Tibial artery (tissue), 4 donors: ENCODE measurements around the gene AP1G1.

Experiments
- DNase-seq, 2 donors: peaks; one replicate each; pipeline ENCODE4 v3.0.0-alpha.2; 2019
- H3K27ac ChIP-seq, 2 donors: fragments of 200-600 bp; sonication (generic) in 1 of 2; 1 replicate in 1 of 2; 2 replicates in 1 of 2; pipeline ENCODE4 v1.5.1; 2018 to 2019; ENCODE audit warnings: mild to moderate bottlenecking in 1 of 2
- H3K27me3 ChIP-seq, 2 donors: fragments of 200-600 bp; sonication (generic) in 1 of 2; one replicate each; pipeline versions ENCODE4 v1.5.1 to v1.6.0; 2016 to 2019
- H3K36me3 ChIP-seq, 3 donors: fragments of 200-600 bp; sonication (generic) in 2 of 3; one replicate each; pipeline ENCODE4 v1.5.1; 2016 to 2019; ENCODE audit warnings: mild to moderate bottlenecking in 2 of 3
- H3K4me1 ChIP-seq, 4 donors: fragments of 200-600 bp; sonication (generic) in 2 of 4; 1 replicate in 3 of 4; 2 replicates in 1 of 4; pipeline ENCODE4 v1.5.1; 2016 to 2019
- H3K4me3 ChIP-seq, 2 donors: fragments of 200-600 bp; sonication (generic) in 1 of 2; 1 replicate in 1 of 2; 2 replicates in 1 of 2; pipeline ENCODE4 v1.5.1; 2018 to 2019; ENCODE audit warnings: mild to moderate bottlenecking in 2 of 2
- H3K9me3 ChIP-seq, 3 donors: fragments of 200-600 bp; sonication (generic) in 1 of 3; one replicate each; pipeline ENCODE4 v1.5.1; 2016 to 2019
- intact Hi-C: fragments of 100-400 bp; cut with DNase I; formaldehyde crosslinking; loops from one replicate; pipeline ENCODE4 v1.15.0; 2023; ENCODE audit warnings: low total_unique reads
- TF ChIP-seq, protein P1 (sequence below), 2 experiments: fragments of 200-600 bp in 1 of 2; fragments of 450-650 bp in 1 of 2; IDR thresholded peaks; one replicate each; pipeline ENCODE4 v1.5.1; 2017 to 2019; ENCODE audit warnings: antibody characterized with exemption in 2 of 2, mild to moderate bottlenecking in 1 of 2, moderate library complexity in 1 of 2

Gene AP1G1

GRCh38 chr16:71808593-71809459, at the start of gene AP1G1:
TSS of gene AP1G1 (minus strand) at chr16:71808834. CDS start at chr16:71789479, 19,355 bp downstream.
- peaks cover 0 to 4% (median 4%) of the 10 kb centered on the region in 3 donors for H3K36me3 ChIP-seq
- intact Hi-C loops, result loop anchor here (5.0 kb wide), 2 partner anchors 73 to 88 kb away; partner anchors contain the start of genes IST1 and ZNF821
- peak within 1 kb of the TSS; percentile 71 for H3K4me3 ChIP-seq
- peaks cover 5 to 41% (median 20%) of the 10 kb centered on the region in 4 donors for H3K4me1 ChIP-seq
- no peaks in the 10 kb centered on the region for H3K27me3 ChIP-seq
- peak within 1 kb of the TSS; percentile 94 to 98 for H3K27ac ChIP-seq
- peak; percentile 94 to 97 for DNase-seq
- TF ChIP-seq, protein P1, sequence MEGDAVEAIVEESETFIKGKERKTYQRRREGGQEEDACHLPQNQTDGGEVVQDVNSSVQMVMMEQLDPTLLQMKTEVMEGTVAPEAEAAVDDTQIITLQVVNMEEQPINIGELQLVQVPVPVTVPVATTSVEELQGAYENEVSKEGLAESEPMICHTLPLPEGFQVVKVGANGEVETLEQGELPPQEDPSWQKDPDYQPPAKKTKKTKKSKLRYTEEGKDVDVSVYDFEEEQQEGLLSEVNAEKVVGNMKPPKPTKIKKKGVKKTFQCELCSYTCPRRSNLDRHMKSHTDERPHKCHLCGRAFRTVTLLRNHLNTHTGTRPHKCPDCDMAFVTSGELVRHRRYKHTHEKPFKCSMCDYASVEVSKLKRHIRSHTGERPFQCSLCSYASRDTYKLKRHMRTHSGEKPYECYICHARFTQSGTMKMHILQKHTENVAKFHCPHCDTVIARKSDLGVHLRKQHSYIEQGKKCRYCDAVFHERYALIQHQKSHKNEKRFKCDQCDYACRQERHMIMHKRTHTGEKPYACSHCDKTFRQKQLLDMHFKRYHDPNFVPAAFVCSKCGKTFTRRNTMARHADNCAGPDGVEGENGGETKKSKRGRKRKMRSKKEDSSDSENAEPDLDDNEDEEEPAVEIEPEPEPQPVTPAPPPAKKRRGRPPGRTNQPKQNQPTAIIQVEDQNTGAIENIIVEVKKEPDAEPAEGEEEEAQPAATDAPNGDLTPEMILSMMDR (IDR thresholded peaks at IDR 0.05), result no peak
- H3K9me3 ChIP-seq, result no peaks in the 10 kb centered on the region

- no peak overlapping the region for H3K27ac ChIP-seq
- H3K27me3 ChIP-seq, result no peaks in the 10 kb centered on the region
- TF ChIP-seq, protein P1 (IDR thresholded peaks at IDR 0.05), result no peak
- no peaks in the 10 kb centered on the region for H3K9me3 ChIP-seq
- peaks cover 0 to 32% (median 4%) of the 10 kb centered on the region in 4 donors for H3K4me1 ChIP-seq
- peaks cover 16 to 68% (median 40%) of the 10 kb centered on the region in 3 donors for H3K36me3 ChIP-seq
- no peak overlapping the region for H3K4me3 ChIP-seq
- intact Hi-C loops, result no loop called here
- DNase-seq, result no peak
These were observed 47.5 kb upstream of the AP1G1 start for GRCh38 chr16:71855937-71856662.

DNA sequence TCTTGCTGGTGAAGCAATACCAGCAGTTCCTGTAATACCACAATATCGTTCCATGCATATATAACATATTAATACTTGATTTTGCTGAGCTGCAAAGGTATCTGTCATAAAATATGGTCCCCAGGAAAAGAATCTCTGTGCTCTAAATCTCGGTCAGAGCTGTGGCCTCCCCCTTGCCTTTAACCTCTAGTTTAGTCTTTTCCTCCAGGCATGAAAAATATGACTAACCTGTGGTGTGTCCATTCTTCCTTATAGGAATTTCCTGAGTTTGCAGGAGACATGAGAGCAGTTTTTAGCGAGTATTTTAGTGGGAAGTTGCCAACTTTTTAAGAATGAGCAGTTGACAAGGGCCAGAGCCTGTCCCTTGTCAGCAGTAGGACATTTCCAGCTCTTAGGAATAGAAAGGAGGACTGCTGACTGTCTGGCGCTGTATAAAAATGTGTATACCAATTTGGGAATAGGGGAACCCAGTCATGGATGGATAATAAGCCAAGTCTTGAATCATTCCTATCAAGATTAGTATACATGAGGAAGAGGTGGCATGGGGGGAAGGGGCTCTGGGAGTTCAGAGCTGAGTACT, 45.8 kb upstream of the AP1G1 start:
- Histone ChIP-seq H3K4me1 (peaks cover 0 to 25% (median 4%) of the 10 kb centered on the region in 4 donors), H3K27ac (no peak overlapping the region), H3K27me3 (no peaks in the 10 kb centered on the region), H3K9me3 (no peaks in the 10 kb centered on the region), H3K36me3 (peaks cover 31 to 68% (median 42%) of the 10 kb centered on the region in 3 donors), H3K4me3 (no peak overlapping the region)
- TF ChIP-seq, protein P1 (IDR thresholded peaks at IDR 0.05), result no peak
- intact Hi-C loops, result no loop called here
- DNase-seq, result no peak

- peaks cover 0 to 16% (median 1%) of the 10 kb centered on the region in 4 donors for H3K4me1 ChIP-seq
- H3K27me3 ChIP-seq, result no peaks in the 10 kb centered on the region
- TF ChIP-seq, protein P1 (IDR thresholded peaks at IDR 0.05), result no peak
- intact Hi-C loops, result no loop called here
- no peak overlapping the region for H3K27ac ChIP-seq
- no peak overlapping the region for H3K4me3 ChIP-seq
- no peaks in the 10 kb centered on the region for H3K9me3 ChIP-seq
- no peak for DNase-seq
- H3K36me3 ChIP-seq, result peaks cover 41 to 76% (median 48%) of the 10 kb centered on the region in 3 donors
These were observed 44.8 kb upstream of the AP1G1 start for GRCh38 chr16:71853413-71853812.

DNA sequence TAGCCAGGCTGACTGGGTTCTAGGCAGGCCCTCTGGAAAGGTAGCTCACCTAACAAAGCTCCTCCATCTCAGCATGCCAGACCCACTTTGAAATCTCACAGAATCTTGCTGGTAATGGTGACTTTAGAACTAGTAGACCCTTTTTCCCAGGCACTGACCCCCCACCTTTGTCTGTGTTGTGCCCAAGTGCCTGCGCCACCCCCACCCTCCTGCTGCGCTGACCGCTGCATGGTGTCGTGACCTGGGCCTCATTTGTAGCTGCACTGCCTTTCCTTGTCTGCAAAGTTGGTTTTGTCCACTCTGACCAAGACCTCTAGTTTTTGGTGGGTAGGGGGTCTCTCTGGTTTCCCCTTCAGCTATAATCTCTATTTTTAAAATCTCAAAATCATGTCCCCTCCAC, 43.9 kb upstream of the AP1G1 start:
- no peak for DNase-seq
- no peak overlapping the region for H3K4me3 ChIP-seq
- peaks cover 46 to 77% (median 48%) of the 10 kb centered on the region in 3 donors for H3K36me3 ChIP-seq
- TF ChIP-seq, protein P1 (IDR thresholded peaks at IDR 0.05), result no peak
- peaks cover 0 to 14% (median 2%) of the 10 kb centered on the region in 4 donors for H3K4me1 ChIP-seq
- H3K27ac ChIP-seq, result no peak overlapping the region
- intact Hi-C loops, result no loop called here
- no peaks in the 10 kb centered on the region for H3K9me3 ChIP-seq
- no peaks in the 10 kb centered on the region for H3K27me3 ChIP-seq
